OCI-LY1 (cell line): ENCODE results near the gene TKTL2.

ENCODE experiments used
- H2AFZ ChIP-seq: fragments of 200-600 bp; sonication (generic), shearing (Covaris generic); 2 replicates; pipeline ENCODE4 v1.6.0; 2014; ENCODE audit warnings: antibody characterized with exemption, mild to moderate bottlenecking, low read length
- H3F3A ChIP-seq: fragments of 200-600 bp; sonication (generic), shearing (Covaris generic); 2 replicates; pipeline ENCODE4 v1.6.0; 2014; ENCODE audit warnings: mild to moderate bottlenecking, antibody characterized with exemption, low read length, moderate library complexity; ENCODE audit not compliant: insufficient read depth
- H3K27ac ChIP-seq: fragments of 200-600 bp; sonication (generic); 2 replicates; pipeline ENCODE4 v1.5.1; 2014; ENCODE audit warnings: low read length, mixed run types, mild to moderate bottlenecking, low read depth; ENCODE audit not compliant: poor library complexity, severe bottlenecking
- H3K27me3 ChIP-seq: fragments of 200-600 bp; sonication (generic); 2 replicates; pipeline ENCODE4 v1.6.0; 2014; ENCODE audit warnings: antibody characterized with exemption, mild to moderate bottlenecking, low read length, moderate library complexity; ENCODE audit not compliant: insufficient read depth
- H3K36me3 ChIP-seq: fragments of 200-600 bp; sonication (generic); 2 replicates; pipeline ENCODE4 v1.6.1; 2014; ENCODE audit warnings: mild to moderate bottlenecking, antibody characterized with exemption, low read length, moderate library complexity, mixed read lengths; ENCODE audit not compliant: insufficient read depth
- H3K4me1 ChIP-seq: fragments of 200-600 bp; sonication (generic); 2 replicates; pipeline ENCODE4 v1.5.1; 2014; ENCODE audit warnings: mild to moderate bottlenecking, low read length, moderate library complexity; ENCODE audit not compliant: insufficient read depth, severe bottlenecking
- H3K4me2 ChIP-seq: fragments of 200-600 bp; sonication (generic), shearing (Covaris generic); 2 replicates; pipeline ENCODE4 v1.6.1; 2014; ENCODE audit warnings: low read length
- H3K4me3 ChIP-seq: fragments of 200-600 bp; sonication (generic); 2 replicates; pipeline ENCODE4 v1.5.1; 2014; ENCODE audit warnings: low read length, low read depth, mild to moderate bottlenecking, mixed read lengths; ENCODE audit not compliant: poor library complexity, severe bottlenecking
- H3K79me2 ChIP-seq: fragments of 200-600 bp; shearing (Covaris generic); 2 replicates; pipeline ENCODE4 v1.6.1; 2016; ENCODE audit warnings: mixed run types, low read length, mixed read lengths; ENCODE audit not compliant: insufficient read depth
- H3K9ac ChIP-seq: fragments of 200-600 bp; sonication (generic), shearing (Covaris generic); 2 replicates; pipeline ENCODE4 v1.6.1; 2014; ENCODE audit warnings: mild to moderate bottlenecking, low read length, mixed read lengths
- H3K9me2 ChIP-seq: fragments of 200-600 bp; sonication (generic), shearing (Covaris generic); 2 replicates; pipeline ENCODE4 v1.6.1; 2014; ENCODE audit warnings: low read depth, mild to moderate bottlenecking, low read length, mixed read lengths
- H3K9me3 ChIP-seq: fragments of 200-600 bp; shearing (Covaris generic); 2 replicates; pipeline ENCODE4 v1.6.1; 2014; ENCODE audit warnings: low read length, mixed read lengths
- H4K20me1 ChIP-seq: fragments of 200-600 bp; sonication (generic), shearing (Covaris generic); 2 replicates; pipeline ENCODE4 v1.6.0; 2016; ENCODE audit warnings: mild to moderate bottlenecking, low read length; ENCODE audit not compliant: insufficient read depth
- EZH2 ChIP-seq: fragments of 200-600 bp; sonication (generic), shearing (Covaris generic); IDR thresholded peaks from 2 replicates; pipeline ENCODE4 v1.8.0; 2017; ENCODE audit warnings: borderline replicate concordance, mixed run types, mild to moderate bottlenecking, antibody characterized with exemption, low read length, moderate library complexity, mixed read lengths
- TF ChIP-seq, protein P1 (sequence below): fragments of 200-600 bp; sonication (generic), shearing (Covaris generic); IDR thresholded peaks from 2 replicates; pipeline ENCODE4 v1.5.1; 2017; ENCODE audit warnings: mild to moderate bottlenecking, antibody characterized with exemption, low read length, moderate library complexity, mixed read lengths

The TKTL2 gene

GRCh38 chr4:163500586-163500985, 27.0 kb upstream of the TKTL2 start:
- H3K9ac ChIP-seq = no peak overlapping the region
- H3K9me2 ChIP-seq = no peaks in the 10 kb centered on the region
- H3K27ac ChIP-seq = no peak overlapping the region
- TF ChIP-seq, protein P1, sequence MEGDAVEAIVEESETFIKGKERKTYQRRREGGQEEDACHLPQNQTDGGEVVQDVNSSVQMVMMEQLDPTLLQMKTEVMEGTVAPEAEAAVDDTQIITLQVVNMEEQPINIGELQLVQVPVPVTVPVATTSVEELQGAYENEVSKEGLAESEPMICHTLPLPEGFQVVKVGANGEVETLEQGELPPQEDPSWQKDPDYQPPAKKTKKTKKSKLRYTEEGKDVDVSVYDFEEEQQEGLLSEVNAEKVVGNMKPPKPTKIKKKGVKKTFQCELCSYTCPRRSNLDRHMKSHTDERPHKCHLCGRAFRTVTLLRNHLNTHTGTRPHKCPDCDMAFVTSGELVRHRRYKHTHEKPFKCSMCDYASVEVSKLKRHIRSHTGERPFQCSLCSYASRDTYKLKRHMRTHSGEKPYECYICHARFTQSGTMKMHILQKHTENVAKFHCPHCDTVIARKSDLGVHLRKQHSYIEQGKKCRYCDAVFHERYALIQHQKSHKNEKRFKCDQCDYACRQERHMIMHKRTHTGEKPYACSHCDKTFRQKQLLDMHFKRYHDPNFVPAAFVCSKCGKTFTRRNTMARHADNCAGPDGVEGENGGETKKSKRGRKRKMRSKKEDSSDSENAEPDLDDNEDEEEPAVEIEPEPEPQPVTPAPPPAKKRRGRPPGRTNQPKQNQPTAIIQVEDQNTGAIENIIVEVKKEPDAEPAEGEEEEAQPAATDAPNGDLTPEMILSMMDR = no peak
- no peak for TF ChIP-seq EZH2
- no peak overlapping the region for H3K4me2 ChIP-seq
- no peak overlapping the region for H2AFZ ChIP-seq
- H3K27me3 ChIP-seq = no peaks in the 10 kb centered on the region
- H3K4me3 ChIP-seq = no peak overlapping the region
- 0 out of 2 replicates have a peak, but pooled peaks cover 4% of the 10 kb centered on the region for H4K20me1 ChIP-seq
- peaks cover 10% of the 10 kb centered on the region for H3K4me1 ChIP-seq
- H3K36me3 ChIP-seq = peaks cover 53% of the 10 kb centered on the region
- H3K9me3 ChIP-seq = no peaks in the 10 kb centered on the region; the same call in 1 of the 2 replicates
- H3F3A ChIP-seq = no peaks in the 10 kb centered on the region
- peaks cover 98% of the 10 kb centered on the region for H3K79me2 ChIP-seq

DNA sequence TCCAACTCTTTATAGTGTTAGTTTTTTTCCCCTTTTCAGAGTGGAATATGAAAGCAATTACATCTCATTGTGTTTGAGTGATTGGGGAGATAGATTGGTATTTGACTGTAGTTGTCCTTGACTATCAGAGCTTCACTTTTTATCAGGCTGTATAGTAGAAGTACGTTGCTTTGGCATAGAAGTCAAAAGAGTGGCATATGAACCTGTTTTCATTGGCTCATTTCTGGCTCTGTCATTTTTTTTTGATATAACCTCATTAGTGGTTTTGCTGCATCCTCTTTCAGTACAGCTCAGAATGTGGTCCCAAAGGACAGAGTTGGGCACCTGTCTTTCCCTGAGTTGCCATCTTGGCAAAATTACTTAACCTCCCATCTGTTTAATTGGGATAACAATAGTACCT, 22.3 kb upstream of the TKTL2 start:
- H3K36me3 ChIP-seq = peaks cover 32% of the 10 kb centered on the region
- no peaks in the 10 kb centered on the region for H3K27me3 ChIP-seq
- TF ChIP-seq EZH2 = no peak
- TF ChIP-seq, protein P1 = no peak
- H3K9me2 ChIP-seq = no peaks in the 10 kb centered on the region
- peaks cover 62% of the 10 kb centered on the region for H3K79me2 ChIP-seq
- H4K20me1 ChIP-seq = no peaks in the 10 kb centered on the region
- H3K4me2 ChIP-seq = peak overlapping the region; percentile 95
- no peak overlapping the region for H2AFZ ChIP-seq
- H3K4me3 ChIP-seq = peak overlapping the region; percentile 90
- H3K27ac ChIP-seq = peak overlapping the region; percentile 25
- H3K9me3 ChIP-seq = no peaks in the 10 kb centered on the region; the same call in 1 of the 2 replicates
- H3K4me1 ChIP-seq = peaks cover 20% of the 10 kb centered on the region
- peak overlapping the region; percentile 94 for H3K9ac ChIP-seq
- H3F3A ChIP-seq = peaks cover 9% of the 10 kb centered on the region; the same call in 1 of the 2 replicates

DNA sequence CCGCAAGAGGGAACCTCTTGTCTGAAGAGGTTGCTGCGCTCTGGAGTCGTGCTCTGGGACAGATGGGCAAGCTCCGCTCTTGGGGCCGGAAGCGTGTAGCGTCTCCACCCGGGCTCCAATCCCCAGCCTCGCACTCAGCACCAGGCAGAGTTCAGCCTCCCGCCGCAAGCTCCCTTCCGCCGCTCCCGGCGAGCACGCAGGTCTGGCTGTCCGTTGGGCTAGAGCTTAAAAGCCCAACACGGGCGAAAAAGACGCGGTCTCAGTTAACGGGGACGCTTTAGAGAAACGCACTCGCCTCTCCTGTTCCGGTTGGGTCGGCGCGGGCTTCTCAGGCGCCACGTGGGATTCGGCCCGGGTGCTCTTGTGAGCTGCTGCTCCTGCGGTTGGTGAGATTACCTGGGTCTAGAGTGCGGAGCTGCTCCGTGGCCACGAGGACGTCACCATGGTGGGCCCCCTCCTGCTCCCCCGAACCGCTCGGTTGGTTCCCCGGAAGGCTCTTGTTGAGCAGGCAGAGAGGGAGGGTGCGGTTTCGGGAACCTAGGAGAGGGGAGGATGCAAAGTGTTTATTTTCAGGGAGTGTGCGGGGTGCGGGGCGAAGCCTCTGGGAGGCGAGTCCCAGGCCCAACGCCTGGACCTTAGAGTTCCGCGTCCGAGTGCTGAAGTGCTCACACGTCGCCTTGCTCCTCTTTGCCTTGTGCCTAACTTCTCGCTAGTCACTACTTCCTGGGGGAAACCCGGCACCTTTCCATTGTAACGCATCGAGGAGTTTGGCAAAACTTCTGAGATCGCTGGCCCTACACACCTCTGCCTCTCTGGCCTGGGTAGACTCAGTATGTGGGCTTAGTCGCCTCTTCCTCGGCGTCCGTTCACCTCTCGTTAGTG, 21.0 kb upstream of the TKTL2 start, which contains the start of gene TMA16:
TSS of gene TMA16 (plus strand) at position 331 of the 882 bp plus-strand sequence. CDS start at position 443, 112 bp downstream.
- H2AFZ ChIP-seq = no peak within 1 kb of the TSS
- H3K9me2 ChIP-seq = no peaks in the 10 kb centered on the region
- H4K20me1 ChIP-seq = no peaks in the 10 kb centered on the region
- TF ChIP-seq, protein P1 = no peak; the same call in 1 of the 2 replicates
- no peak for TF ChIP-seq EZH2
- no peaks in the 10 kb centered on the region for H3K9me3 ChIP-seq
- peak within 1 kb of the TSS; percentile 90 for H3K4me3 ChIP-seq
- peak within 1 kb of the TSS; percentile 95 for H3K4me2 ChIP-seq
- peaks cover 49% of the 10 kb centered on the region for H3K79me2 ChIP-seq
- peaks cover 20% of the 10 kb centered on the region for H3K4me1 ChIP-seq
- H3K9ac ChIP-seq = peak within 1 kb of the TSS; percentile 94
- peak within 1 kb of the TSS; percentile 86 for H3K27ac ChIP-seq
- peaks cover 9% of the 10 kb centered on the region; the same call in 1 of the 2 replicates for H3F3A ChIP-seq
- H3K36me3 ChIP-seq = peaks cover 24% of the 10 kb centered on the region
- no peaks in the 10 kb centered on the region for H3K27me3 ChIP-seq
